LNCaP clone FGC (cell line): ENCODE results near the gene TRIM33.
"Not testable (repeated sequence)": the region's sequence is repeated elsewhere in the genome, so short reads cannot be mapped to it uniquely, and the experiment has no call there.

Experiments
- DNase-seq: peaks from one replicate; pipeline ENCODE4 v3.0.0-alpha.2; 2011; ENCODE audit warnings: low read depth
- H3K4me3 ChIP-seq: 2 replicates; pipeline ENCODE4 v1.5.1; 2011; ENCODE audit warnings: mild to moderate bottlenecking, low read depth, low read length, control low read depth
- TF ChIP-seq, protein P1 (sequence below): IDR thresholded peaks from 2 replicates; pipeline ENCODE4 v1.5.1; 2012; ENCODE audit warnings: mild to moderate bottlenecking; ENCODE audit not compliant: control insufficient read depth, insufficient read depth; ENCODE audit errors: extremely low read depth

TRIM33 gene

DNA sequence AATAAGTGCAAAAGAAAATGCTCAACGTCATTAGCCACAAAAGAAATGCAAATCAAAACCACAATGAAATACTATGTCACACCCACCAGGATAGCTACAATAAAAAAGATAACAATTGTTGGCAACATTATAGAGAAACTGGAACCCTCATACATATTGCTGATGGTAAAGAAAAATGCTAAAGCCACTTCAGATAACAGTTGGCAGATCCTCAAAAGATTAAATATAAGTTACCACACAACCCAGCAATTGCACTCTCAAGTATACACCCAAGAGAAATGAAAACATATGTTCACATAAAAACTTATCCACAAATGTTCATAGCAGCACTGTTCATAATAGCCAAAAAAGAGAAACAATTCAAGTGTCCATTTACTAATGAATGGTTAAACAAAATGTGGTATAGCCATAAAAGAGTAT, 20.7 kb downstream of the TRIM33 start:
- DNase-seq: no peak
- no peak overlapping the region for H3K4me3 ChIP-seq
- TF ChIP-seq, protein P1, sequence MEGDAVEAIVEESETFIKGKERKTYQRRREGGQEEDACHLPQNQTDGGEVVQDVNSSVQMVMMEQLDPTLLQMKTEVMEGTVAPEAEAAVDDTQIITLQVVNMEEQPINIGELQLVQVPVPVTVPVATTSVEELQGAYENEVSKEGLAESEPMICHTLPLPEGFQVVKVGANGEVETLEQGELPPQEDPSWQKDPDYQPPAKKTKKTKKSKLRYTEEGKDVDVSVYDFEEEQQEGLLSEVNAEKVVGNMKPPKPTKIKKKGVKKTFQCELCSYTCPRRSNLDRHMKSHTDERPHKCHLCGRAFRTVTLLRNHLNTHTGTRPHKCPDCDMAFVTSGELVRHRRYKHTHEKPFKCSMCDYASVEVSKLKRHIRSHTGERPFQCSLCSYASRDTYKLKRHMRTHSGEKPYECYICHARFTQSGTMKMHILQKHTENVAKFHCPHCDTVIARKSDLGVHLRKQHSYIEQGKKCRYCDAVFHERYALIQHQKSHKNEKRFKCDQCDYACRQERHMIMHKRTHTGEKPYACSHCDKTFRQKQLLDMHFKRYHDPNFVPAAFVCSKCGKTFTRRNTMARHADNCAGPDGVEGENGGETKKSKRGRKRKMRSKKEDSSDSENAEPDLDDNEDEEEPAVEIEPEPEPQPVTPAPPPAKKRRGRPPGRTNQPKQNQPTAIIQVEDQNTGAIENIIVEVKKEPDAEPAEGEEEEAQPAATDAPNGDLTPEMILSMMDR: no peak

DNA sequence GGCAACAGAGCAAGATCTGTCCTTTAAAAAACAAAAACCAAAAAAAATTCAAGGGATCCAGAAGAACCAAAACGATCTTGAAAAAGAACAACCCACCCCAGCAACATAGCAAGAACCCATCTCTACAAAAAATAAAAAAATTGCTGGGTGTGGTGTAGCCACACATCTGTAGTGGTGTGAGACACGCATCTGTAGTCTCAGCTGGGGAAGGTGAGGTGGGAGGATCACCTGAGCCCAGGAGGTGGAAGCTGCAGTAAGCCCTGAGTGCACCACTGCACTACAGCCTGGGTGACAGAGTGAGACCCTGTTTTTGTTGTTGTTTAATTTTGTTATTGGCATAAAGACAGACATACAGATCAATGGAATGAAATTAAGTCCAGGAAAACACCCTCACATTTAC, 22.3 kb downstream of the TRIM33 start:
- DNase-seq: no peak
- H3K4me3 ChIP-seq: no peak overlapping the region
- TF ChIP-seq, protein P1: no peak

DNA sequence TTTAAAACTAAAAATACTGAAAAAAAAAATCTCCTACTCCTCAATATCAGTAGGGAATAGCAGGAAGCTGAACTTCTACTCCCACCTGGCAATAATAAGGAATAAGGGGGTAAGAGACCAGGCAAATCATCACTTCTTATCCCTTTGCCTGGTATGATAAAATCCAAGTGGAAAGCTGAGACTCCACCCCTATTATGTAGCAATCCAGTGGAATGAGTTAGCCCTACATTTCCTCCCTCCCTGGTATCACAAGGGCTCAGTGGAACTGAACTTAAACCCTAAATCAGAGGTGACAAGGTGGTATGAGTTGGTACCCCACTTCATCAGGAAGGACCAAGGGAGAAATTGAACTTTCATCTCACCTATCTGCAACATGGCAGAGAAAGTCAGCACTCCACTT, 25.7 kb downstream of the TRIM33 start:
- DNase-seq: no peak
- H3K4me3 ChIP-seq: no peak overlapping the region
- TF ChIP-seq, protein P1: no peak

DNA sequence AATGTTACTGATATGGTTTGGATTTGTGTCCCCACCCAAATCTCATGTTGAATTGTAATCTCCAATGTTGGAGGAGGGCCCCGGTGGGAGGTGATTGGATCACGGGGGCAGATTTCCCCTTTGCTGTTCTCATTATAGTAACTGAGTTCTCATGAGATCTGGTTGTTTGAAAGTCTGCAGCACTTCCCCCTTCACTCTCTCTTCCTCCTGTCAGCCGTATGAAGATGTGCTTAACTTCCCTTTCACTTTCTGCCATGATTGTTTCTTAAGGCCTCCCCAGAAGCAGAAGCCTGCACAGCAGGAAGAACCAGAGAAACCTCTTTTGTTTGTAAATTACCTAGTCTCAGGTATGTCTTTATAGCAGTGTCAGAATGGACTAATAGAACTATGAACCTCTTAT, 28.4 kb downstream of the TRIM33 start:
- no peak for DNase-seq
- H3K4me3 ChIP-seq: no peak overlapping the region
- TF ChIP-seq, protein P1: no peak

DNA sequence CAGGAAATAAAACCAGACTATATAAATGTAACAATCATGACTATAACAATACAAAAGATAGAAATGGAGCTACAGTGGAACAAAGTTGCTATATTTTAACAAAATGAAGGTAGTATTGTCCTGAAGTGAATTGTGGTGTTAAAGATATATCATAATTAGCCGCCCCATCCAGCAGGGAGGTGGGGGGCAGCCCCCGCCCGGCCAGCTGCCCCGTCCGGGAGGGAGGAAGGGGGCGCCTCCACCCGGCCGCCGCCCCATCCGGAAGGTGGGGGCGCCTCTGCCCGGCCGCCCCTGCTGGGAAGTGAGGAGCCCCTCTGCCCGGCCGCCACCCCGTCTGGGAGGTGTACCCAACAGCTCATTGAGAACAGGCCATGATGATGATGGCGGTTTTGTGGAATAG, 31.4 kb downstream of the TRIM33 start:
- not testable (repeated sequence) for DNase-seq, H3K4me3 ChIP-seq

DNA sequence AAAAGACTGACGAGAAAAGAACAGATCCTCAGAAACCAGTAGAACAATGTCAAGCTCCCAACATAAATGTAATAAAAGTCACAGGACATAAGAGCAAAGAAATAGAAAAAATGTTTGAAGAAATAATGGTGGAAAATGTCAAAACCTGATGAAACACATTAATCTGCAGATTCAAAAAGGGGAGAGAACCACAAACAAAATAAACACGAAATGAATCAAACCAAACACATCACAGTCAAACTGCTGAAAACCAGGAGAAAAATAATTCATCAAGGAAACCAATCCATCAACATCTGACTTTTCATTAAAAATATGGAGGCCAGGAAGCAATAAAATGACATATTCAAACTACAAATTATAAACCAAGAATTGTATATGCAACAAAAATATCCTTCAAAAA, 31.9 kb downstream of the TRIM33 start:
- no peak for DNase-seq
- TF ChIP-seq, protein P1: no peak
- no peak overlapping the region for H3K4me3 ChIP-seq

DNA sequence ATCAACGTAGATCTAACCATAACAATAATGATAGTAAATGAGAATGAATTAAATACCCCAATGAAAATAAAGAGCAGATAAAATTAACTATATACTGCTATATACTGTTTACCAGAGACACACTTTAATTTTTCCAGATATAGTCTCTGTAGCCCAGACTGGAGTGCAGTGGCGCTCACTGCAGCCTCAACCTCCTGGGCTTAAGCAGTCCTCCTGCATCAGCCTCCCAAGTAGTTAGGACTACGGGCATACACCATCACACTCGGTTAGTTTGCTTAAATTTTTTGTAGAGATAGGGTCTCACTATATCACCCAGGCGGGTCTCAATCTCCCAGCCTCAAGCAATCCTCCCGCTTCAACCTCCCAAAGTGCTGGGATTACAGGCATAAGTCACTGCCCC, 37.2 kb downstream of the TRIM33 start:
- H3K4me3 ChIP-seq: no peak overlapping the region
- TF ChIP-seq, protein P1: no peak
- no peak for DNase-seq

DNA sequence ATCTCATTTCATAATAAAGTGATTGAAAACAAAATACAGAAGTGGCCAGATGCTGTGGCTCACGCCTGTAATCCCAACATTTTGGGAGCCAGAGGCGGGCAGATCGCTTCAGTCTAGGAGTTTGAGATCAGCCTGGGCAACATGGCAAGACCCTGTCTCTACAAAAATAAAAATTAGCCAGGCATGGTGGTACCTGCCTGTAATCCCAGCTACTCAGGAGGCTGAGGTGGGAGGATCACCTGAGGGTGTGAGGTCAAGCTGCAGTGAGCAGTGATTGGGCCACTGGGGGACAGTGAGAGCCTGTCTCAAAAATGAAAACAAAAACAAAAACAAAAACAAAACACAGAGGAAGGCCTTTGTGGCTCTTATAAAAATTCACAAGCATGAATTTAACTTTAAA, 38.6 kb downstream of the TRIM33 start:
- TF ChIP-seq, protein P1: no peak
- H3K4me3 ChIP-seq: no peak overlapping the region
- no peak for DNase-seq
